GM12891 (cell line): ENCODE data around the gene PCNP.
"Not testable (repeated sequence)": the region's sequence is repeated elsewhere in the genome, so short reads cannot be mapped to it uniquely, and the experiment has no call there.

Experiments used
- DNase-seq: peaks from one replicate; pipeline ENCODE4 v3.0.0; 2011; ENCODE audit warnings: low spot score; ENCODE audit not compliant: insufficient read length
- FAIRE-seq: peaks from 2 replicates; lab custom pipeline; 2011; peaks lifted over from hg19 to GRCh38; lab: Jason Lieb, UNC
- PAX5 ChIP-seq: IDR thresholded peaks from 2 replicates; pipeline ENCODE4 v1.6.1; 2011; ENCODE audit warnings: low read length, moderate library complexity, mild to moderate bottlenecking; ENCODE audit not compliant: insufficient read depth, severe bottlenecking
- POLR2A ChIP-seq: IDR thresholded peaks from 2 replicates; pipeline ENCODE4 v1.6.1; 2011; ENCODE audit warnings: low read depth, low read length, control low read depth
- POLR2AphosphoS5 ChIP-seq: IDR thresholded peaks from 2 replicates; pipeline ENCODE4 v1.6.1; 2011; ENCODE audit warnings: low read depth, low read length, control low read depth
- POU2F2 ChIP-seq: IDR thresholded peaks from 2 replicates; pipeline ENCODE4 v1.6.1; 2011; ENCODE audit warnings: low read depth, mild to moderate bottlenecking, control low read depth, low read length, moderate library complexity
- SPI1 ChIP-seq: IDR thresholded peaks from 2 replicates; pipeline ENCODE4 v1.6.1; 2011; ENCODE audit warnings: low read depth, low read length, control low read depth
- TAF1 ChIP-seq: IDR thresholded peaks from 2 replicates; pipeline ENCODE4 v1.6.1; 2011; ENCODE audit warnings: low read depth, low read length, control low read depth

The PCNP gene

GRCh38 chr3:101535221-101535620 lies 38.8 kb upstream of the PCNP start:
- TF ChIP-seq POLR2AphosphoS5, result no peak
- no peak for TF ChIP-seq PAX5
- no peak for TF ChIP-seq POLR2A
- TF ChIP-seq TAF1, result no peak
- TF ChIP-seq POU2F2, result no peak
- TF ChIP-seq SPI1, result no peak
- FAIRE-seq, result no peak
- DNase-seq, result no peak

- TF ChIP-seq POLR2AphosphoS5 (no peak), POU2F2 (no peak), PAX5 (no peak), TAF1 (no peak), SPI1 (no peak), POLR2A (no peak)
- DNase-seq, result no peak
- no peak for FAIRE-seq
Observed at GRCh38 chr3:101536266-101536665, 37.7 kb upstream of the PCNP start.

GRCh38 chr3:101536955-101537354 lies 37.0 kb upstream of the PCNP start:
- not testable (repeated sequence) for FAIRE-seq, DNase-seq

GRCh38 chr3:101542957-101543356 lies 31.0 kb upstream of the PCNP start:
- no peak for FAIRE-seq
- TF ChIP-seq PAX5, result no peak

More at GRCh38 chr3:101536955-101537354, 37.0 kb upstream of the PCNP start:
- peak; percentile 37 for TF ChIP-seq SPI1

GRCh38 chr3:101544161-101544850 lies 29.7 kb upstream of the PCNP start:
- FAIRE-seq (no peak), DNase-seq (no peak)
- TF ChIP-seq POLR2A (no peak), TAF1 (no peak), POU2F2 (no peak), PAX5 (no peak), POLR2AphosphoS5 (no peak), SPI1 (no peak)

More at GRCh38 chr3:101542957-101543356, 31.0 kb upstream of the PCNP start:
- DNase-seq, result no peak

- no peak for DNase-seq
- FAIRE-seq, result no peak
- TF ChIP-seq SPI1, result no peak
- no peak for TF ChIP-seq POU2F2
- TF ChIP-seq POLR2A, result no peak
Observed at GRCh38 chr3:101548527-101549105, 25.4 kb upstream of the PCNP start.

- TF ChIP-seq SPI1 (no peak), POU2F2 (no peak), PAX5 (no peak), POLR2AphosphoS5 (no peak), TAF1 (no peak), POLR2A (no peak)
- DNase-seq (no peak), FAIRE-seq (no peak)
Observed at GRCh38 chr3:101549473-101549872, 24.5 kb upstream of the PCNP start.

GRCh38 chr3:101551359-101552081 lies 22.5 kb upstream of the PCNP start:
- not testable (repeated sequence) for FAIRE-seq, DNase-seq

GRCh38 chr3:101553381-101553780 lies 20.6 kb upstream of the PCNP start:
- FAIRE-seq, DNase-seq: not testable (repeated sequence)

- TF ChIP-seq POLR2AphosphoS5 (no peak), SPI1 (no peak), TAF1 (no peak), PAX5 (no peak), POLR2A (no peak), POU2F2 (no peak)
- no peak for DNase-seq
- FAIRE-seq, result no peak
Observed at GRCh38 chr3:101556064-101556463, 17.9 kb upstream of the PCNP start.
